Fibroblast of lung (primary cell): ENCODE measurements around the gene PTPRO. TPM values are rescaled to one million over a fixed set of nuclear protein-coding genes. Genes with fewer than 3 reads are reported as not detected.

Source experiments
- DNase-seq, 2 donors: peaks; one replicate each; pipeline versions ENCODE4 v3.0.0 to v3.0.0-alpha.2; 2010; ENCODE audit warnings: low read depth in 2 of 2
- H2AFZ ChIP-seq: 2 replicates; pipeline ENCODE4 v1.5.1; 2012; ENCODE audit warnings: low read length, control low read depth, inconsistent platforms
- H3K27ac ChIP-seq: 2 replicates; pipeline ENCODE4 v1.5.1; 2011; ENCODE audit warnings: low read length, control low read depth; ENCODE audit not compliant: insufficient read depth
- H3K27me3 ChIP-seq: 2 replicates; pipeline ENCODE4 v1.5.1; 2011; ENCODE audit warnings: mild to moderate bottlenecking, low read length; ENCODE audit not compliant: control insufficient read depth, insufficient read depth
- H3K36me3 ChIP-seq: 2 replicates; pipeline ENCODE4 v1.5.1; 2011; ENCODE audit warnings: low read length; ENCODE audit not compliant: control insufficient read depth, insufficient read depth
- H3K4me1 ChIP-seq: 2 replicates; pipeline ENCODE4 v1.5.1; 2011; ENCODE audit warnings: low read length; ENCODE audit not compliant: control insufficient read depth, insufficient read depth; ENCODE audit errors: extremely low read depth
- H3K4me2 ChIP-seq: 2 replicates; pipeline ENCODE4 v1.5.1; 2011; ENCODE audit warnings: low read length, control low read depth; ENCODE audit not compliant: insufficient read depth; ENCODE audit errors: extremely low read depth
- H3K4me3 ChIP-seq, 4 experiments: fragments of 200-600 bp in 1 of 4; sonication (generic) in 1 of 4; replicated peaks in 1 of 4; 2 replicates each; pipeline ENCODE4 v1.5.1; 2011 to 2016; ENCODE audit warnings: low read length in 4 of 4, low read depth in 3 of 4, mild to moderate bottlenecking in 3 of 4, control low read depth in 2 of 4, inconsistent platforms in 1 of 4, mixed read lengths in 1 of 4; ENCODE audit not compliant: insufficient read depth in 1 of 4; ENCODE audit errors: control extremely low read depth in 1 of 4
- H3K79me2 ChIP-seq: 2 replicates; pipeline ENCODE4 v1.5.1; 2012; ENCODE audit warnings: mild to moderate bottlenecking, low read length, inconsistent platforms; ENCODE audit not compliant: control insufficient read depth, insufficient read depth
- H3K9ac ChIP-seq: 2 replicates; pipeline ENCODE4 v1.5.1; 2011; ENCODE audit warnings: mild to moderate bottlenecking, low read length, control low read depth; ENCODE audit not compliant: insufficient read depth
- H3K9me3 ChIP-seq: 2 replicates; pipeline ENCODE4 v1.5.1; 2012; ENCODE audit warnings: low read depth, low read length; ENCODE audit not compliant: control insufficient read depth, insufficient read depth
- H4K20me1 ChIP-seq: 2 replicates; pipeline ENCODE4 v1.5.1; 2011; ENCODE audit warnings: low read length; ENCODE audit not compliant: control insufficient read depth, insufficient read depth; ENCODE audit errors: extremely low read depth
- EZH2 ChIP-seq: IDR thresholded peaks from 2 replicates; pipeline ENCODE4 v1.5.1; 2012; ENCODE audit warnings: low read length, control low read depth, mild to moderate bottlenecking; ENCODE audit errors: missing control alignments
- polyA plus RNA-seq, 2 donors: library from polyadenylated mRNA; depleted of rRNA in 1 of 2; stranded (reverse) in 1 of 2; unstranded in 1 of 2; fragments of >200 nt; gene quantifications; 2 replicates each; pipeline ENCODE4 v1.2.1, GENCODE V29; 2011 to 2012; ENCODE audit warnings: missing spikeins in 1 of 2
- total RNA-seq: library from RNA; depleted of rRNA; stranded (reverse); fragments of >200 nt; gene quantifications from 2 replicates; pipeline ENCODE4 v1.2.1, GENCODE V29; 2014
- TF ChIP-seq, protein P1 (sequence below), 2 donors: IDR thresholded peaks in 1 of 2; conservative IDR thresholded peaks in 1 of 2; 1 replicate in 1 of 2; 2 replicates in 1 of 2; pipeline ENCODE4 v1.5.1; 2011 to 2012; ENCODE audit warnings: low read length in 2 of 2, control low read depth in 1 of 2, inconsistent platforms in 1 of 2, low read depth in 1 of 2, mild to moderate bottlenecking in 1 of 2

Gene PTPRO
- total and polyA plus RNA-seq, 2 donors (not counting 1 experiment from before 2014, with no cell fraction given), result 0.33 to 0.35 TPM

DNA sequence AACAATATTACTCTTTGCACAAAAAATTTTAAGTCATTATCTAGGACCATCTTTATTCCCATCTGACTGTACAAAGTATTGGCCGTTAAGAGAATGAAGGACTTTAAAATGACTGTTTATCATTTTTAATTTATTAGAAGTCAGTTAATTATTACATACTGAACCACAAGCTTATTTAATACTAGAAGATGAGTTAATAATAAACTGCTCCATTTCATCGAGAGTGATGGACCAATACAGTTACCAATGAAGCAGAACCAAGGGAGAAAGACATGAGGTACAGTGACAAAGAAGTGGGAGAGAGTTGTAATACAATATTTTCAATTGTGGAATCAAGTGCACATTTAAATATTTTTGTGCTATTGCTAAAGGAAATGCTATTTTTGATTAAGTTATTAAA is 83.3 kb downstream of the PTPRO start:
- Histone ChIP-seq H3K36me3 (no peaks in the 10 kb centered on the region), H3K27ac (no peak overlapping the region), H3K4me1 (no peaks in the 10 kb centered on the region), H3K27me3 (no peaks in the 10 kb centered on the region), H3K4me3 (no peak overlapping the region), H4K20me1 (no peaks in the 10 kb centered on the region), H3K9me3 (no peaks in the 10 kb centered on the region), H3K79me2 (no peaks in the 10 kb centered on the region), H3K4me2 (no peak overlapping the region), H2AFZ (no peak overlapping the region), H3K9ac (no peak overlapping the region)
- no peak for DNase-seq
- TF ChIP-seq, protein P1, sequence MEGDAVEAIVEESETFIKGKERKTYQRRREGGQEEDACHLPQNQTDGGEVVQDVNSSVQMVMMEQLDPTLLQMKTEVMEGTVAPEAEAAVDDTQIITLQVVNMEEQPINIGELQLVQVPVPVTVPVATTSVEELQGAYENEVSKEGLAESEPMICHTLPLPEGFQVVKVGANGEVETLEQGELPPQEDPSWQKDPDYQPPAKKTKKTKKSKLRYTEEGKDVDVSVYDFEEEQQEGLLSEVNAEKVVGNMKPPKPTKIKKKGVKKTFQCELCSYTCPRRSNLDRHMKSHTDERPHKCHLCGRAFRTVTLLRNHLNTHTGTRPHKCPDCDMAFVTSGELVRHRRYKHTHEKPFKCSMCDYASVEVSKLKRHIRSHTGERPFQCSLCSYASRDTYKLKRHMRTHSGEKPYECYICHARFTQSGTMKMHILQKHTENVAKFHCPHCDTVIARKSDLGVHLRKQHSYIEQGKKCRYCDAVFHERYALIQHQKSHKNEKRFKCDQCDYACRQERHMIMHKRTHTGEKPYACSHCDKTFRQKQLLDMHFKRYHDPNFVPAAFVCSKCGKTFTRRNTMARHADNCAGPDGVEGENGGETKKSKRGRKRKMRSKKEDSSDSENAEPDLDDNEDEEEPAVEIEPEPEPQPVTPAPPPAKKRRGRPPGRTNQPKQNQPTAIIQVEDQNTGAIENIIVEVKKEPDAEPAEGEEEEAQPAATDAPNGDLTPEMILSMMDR (conservative IDR thresholded peaks at IDR 0.05 in 1 of 2, IDR thresholded peaks at IDR 0.05 in 1 of 2; ENCODE audit: low read depth in 1 of 2, low read length in 2 of 2), result no peak
- TF ChIP-seq EZH2, result no peak

DNA sequence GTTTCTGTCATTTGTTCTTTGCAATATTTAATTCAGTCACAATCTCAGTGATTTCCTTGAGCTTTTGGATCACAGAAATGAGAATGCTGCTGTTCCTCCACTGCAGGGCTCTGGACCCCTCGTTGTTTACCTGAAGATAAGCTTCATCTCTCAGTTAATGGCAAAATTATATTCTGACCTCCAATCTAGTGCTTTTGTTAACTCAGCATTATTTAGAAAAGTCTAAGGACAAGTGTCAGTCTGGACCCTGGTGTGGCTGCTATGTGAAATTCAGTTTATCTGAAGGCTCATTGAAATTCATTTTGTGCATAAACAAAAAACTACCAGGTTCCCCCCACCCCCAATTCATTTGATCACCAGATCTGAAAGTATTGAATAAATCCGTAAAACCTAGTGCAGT is 84.7 kb downstream of the PTPRO start:
- TF ChIP-seq EZH2, result no peak
- TF ChIP-seq, protein P1 (conservative IDR thresholded peaks at IDR 0.05 in 1 of 2, IDR thresholded peaks at IDR 0.05 in 1 of 2; ENCODE audit: low read depth in 1 of 2, low read length in 2 of 2), result no peak

DNA sequence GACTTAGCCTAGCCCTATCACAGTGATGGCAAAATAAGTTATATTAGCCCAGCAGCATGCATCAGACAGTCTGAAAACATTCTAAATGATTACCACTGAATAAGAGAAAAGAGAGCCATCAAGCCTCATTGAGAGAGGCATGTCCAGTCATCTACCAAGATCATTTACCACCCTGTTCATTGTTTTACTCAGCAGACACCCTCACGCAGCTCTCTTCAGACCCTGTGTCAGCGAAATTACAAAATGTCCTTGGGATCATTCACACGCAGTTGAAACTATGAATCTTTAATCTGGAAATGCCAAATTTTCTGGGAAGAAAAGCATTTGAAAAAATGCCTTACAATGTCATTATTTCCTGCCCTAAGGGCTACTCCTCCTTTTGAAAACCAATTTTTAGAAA is 89.5 kb downstream of the PTPRO start:
- no peaks in the 10 kb centered on the region for H3K9me3 ChIP-seq
- no peaks in the 10 kb centered on the region for H3K79me2 ChIP-seq
- H3K36me3 ChIP-seq, result no peaks in the 10 kb centered on the region

More for the DNA sequence above, 84.7 kb downstream of the PTPRO start:
- Histone ChIP-seq H3K4me3 (no peak overlapping the region), H4K20me1 (no peaks in the 10 kb centered on the region), H3K27me3 (no peaks in the 10 kb centered on the region), H3K9ac (no peak overlapping the region), H3K4me1 (no peaks in the 10 kb centered on the region), H2AFZ (no peak overlapping the region), H3K79me2 (no peaks in the 10 kb centered on the region), H3K36me3 (no peaks in the 10 kb centered on the region), H3K4me2 (no peak overlapping the region), H3K27ac (no peak overlapping the region), H3K9me3 (no peaks in the 10 kb centered on the region)
- no peak for DNase-seq

More for the DNA sequence above, 89.5 kb downstream of the PTPRO start:
- DNase-seq, result no peak
- no peak for TF ChIP-seq EZH2
- TF ChIP-seq, protein P1 (conservative IDR thresholded peaks at IDR 0.05 in 1 of 2, IDR thresholded peaks at IDR 0.05 in 1 of 2; ENCODE audit: low read depth in 1 of 2, low read length in 2 of 2), result no peak
- H3K27ac ChIP-seq, result no peak overlapping the region
- H3K27me3 ChIP-seq, result no peaks in the 10 kb centered on the region
- no peak overlapping the region for H3K4me3 ChIP-seq
- no peak overlapping the region for H2AFZ ChIP-seq
- H3K4me2 ChIP-seq, result no peak overlapping the region
- H3K9ac ChIP-seq, result no peak overlapping the region
- H4K20me1 ChIP-seq, result no peaks in the 10 kb centered on the region
- H3K4me1 ChIP-seq, result no peaks in the 10 kb centered on the region
